NCI-H1694 (cell line): Measurements from ENCODE around the gene FOLR1.
"Not testable (repeated sequence)": the region's sequence is repeated elsewhere in the genome, so short reads cannot be mapped to it uniquely, and the experiment has no call there.

Experiments used
- DNase-seq: peaks from one replicate; lab custom pipeline; 2025; lab: John Stamatoyannopoulos, UW

The FOLR1 gene

GRCh38 chr11:72191961-72192381, at the start of gene FOLR1:
FOLR1 (plus strand) TSS chr11:72192140; CDS start chr11:72192174, 34 bp downstream.
- DNase-seq, result no peak

DNA sequence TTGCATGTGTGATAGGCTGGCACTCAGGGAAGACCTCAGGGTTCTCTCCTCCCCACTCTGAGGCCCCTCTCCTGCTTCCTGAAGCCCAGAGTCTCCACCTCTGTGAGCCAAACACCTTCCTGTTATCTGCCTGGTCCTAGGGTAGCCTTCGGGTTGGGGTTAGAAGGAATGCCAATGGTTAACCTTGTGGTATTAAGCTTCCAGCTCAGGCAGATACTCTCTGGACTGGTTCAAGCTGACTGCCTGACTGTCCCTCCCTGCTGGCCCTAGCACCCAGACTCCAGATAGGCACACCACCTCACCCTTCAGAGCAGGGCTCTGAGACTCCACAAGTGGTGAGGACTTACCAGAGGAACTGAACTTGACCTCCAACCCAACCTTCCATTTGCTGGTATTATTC, 49.4 kb upstream of the FOLR1 start:
- DNase-seq, result not testable (repeated sequence)

- no peak for DNase-seq
Measured at GRCh38 chr11:72144807-72145565, 47.0 kb upstream of the FOLR1 start.

- no peak for DNase-seq
Measured at GRCh38 chr11:72146625-72147024, 45.3 kb upstream of the FOLR1 start.

DNA sequence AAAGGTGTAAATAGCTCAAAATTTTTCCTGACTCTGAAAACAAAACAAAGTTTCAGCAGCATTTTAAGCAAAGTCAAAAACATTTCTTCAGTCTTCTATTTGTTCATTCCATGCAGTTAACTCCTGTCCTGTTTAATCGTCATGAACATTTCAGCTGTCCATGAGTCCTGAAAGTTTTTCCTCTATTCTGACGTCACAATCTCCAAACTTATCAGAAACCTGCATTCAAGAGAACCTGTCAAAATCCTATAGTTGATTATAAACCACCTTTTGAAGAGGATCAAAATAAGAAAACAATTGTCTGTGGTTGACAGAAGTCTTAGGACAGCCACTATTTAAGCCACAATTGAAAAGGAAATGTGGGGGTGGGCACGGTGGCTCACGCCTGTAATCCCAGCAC, 41.1 kb upstream of the FOLR1 start:
- DNase-seq, result no peak

DNA sequence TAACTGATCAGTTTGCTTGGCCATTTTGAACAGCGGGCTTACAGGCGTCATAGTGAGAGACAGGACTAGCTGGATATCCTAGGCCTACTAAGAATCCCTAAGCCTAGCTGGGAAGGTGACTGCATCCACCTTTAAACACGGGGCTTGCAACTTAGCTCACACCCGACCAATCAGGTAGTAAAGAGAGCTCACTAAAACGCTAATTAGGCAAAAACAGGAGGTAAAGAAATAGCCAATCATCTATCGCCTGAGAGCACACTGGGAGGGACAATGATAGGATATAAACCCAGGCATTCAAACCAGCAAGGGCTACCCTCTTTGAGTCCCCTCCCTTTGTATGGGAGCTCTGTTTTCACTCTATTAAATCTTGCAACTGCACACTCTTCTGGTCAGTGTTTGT, 38.1 kb upstream of the FOLR1 start:
- DNase-seq, result not testable (repeated sequence)

GRCh38 chr11:72154816-72155215, 37.1 kb upstream of the FOLR1 start:
- DNase-seq, result no peak

DNA sequence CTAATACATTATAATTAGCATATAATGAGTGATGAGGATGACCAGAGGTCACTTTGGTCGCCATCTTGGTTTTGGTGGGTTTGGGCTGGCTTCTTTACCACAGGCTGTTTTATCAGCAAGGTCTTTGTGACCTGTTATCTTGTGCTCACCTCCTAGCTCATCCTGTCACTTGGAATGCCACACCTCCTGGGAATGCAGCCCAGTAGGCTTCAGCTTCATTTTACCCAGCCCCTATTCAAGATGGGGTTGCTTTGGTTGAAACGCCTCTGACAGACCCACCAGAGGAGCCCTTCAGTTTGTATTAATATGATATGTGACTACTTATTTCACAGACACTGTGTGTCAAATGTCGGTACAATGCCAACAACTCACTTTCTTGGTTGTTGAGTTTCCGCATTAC, 36.2 kb upstream of the FOLR1 start:
- DNase-seq, result no peak

DNA sequence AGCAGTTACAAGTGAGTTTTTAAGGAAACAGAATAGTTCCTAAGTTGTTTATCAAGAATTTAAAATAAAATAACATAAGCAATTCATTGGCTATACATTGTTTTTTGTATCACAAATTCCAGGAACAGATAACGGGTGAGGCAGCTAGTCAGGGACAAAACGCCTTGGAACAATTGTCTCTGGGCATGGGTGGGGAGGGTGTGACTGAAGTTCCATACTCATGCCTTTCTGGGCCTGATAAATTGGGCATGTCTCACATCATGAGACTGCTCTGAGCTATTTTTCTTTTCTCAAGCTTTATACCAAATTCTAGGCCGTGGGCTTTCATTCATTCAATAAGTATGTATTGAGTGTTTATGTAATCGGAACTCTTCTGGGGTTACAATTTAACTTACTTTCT, 34.8 kb upstream of the FOLR1 start:
- DNase-seq, result no peak

GRCh38 chr11:72160319-72160718, 31.6 kb upstream of the FOLR1 start:
- DNase-seq, result no peak

- DNase-seq, result no peak
Measured at GRCh38 chr11:72162891-72163492, 28.9 kb upstream of the FOLR1 start.

GRCh38 chr11:72164187-72164586, 27.8 kb upstream of the FOLR1 start:
- not testable (repeated sequence) for DNase-seq

DNA sequence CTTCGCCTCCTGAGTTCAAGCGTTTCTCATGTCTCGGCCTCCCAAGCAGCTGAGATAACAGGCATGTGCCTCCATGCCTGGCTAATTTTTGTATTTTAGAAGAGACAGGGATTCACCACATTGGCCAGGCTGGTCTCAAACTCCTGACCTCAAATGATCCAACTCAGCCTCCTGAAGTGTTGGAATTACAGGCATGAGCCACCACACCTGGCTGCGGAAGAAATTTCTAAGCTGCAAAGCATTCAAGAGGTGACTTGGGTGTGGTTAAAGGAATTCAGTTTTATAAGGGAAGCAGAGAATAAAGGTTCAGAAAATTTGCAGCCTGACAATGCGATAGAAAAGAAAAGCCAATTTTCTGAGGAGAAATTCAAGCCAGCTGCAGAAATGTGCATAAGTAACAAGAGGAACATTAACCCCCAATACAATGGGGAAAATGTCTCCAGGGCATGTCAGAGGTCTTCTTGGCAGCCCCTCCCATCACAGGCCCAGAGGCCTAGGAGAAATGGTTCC, 22.8 kb upstream of the FOLR1 start:
- DNase-seq, result not testable (repeated sequence)

GRCh38 chr11:72169754-72170153, 22.2 kb upstream of the FOLR1 start:
- DNase-seq, result not testable (repeated sequence)

DNA sequence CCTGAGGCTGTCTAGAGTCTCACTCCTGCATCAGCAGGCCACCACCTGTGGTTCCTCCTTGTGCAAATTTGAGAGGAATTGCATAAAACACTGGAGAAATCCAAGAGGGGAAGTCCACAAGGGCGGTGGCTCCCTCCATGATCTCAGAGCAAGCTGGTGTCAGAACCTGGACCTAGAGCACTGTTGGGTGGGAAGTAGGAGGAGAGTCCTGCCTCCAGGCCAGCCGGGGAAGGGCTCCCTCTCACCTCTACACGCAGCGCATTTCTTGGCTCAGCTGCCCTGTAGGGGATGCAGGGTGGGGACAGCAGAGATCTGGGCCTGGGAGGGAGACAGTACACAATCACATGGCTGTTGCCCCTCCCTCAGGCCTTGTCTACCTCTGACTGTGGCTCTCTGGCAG, 19.9 kb upstream of the FOLR1 start:
- not testable (repeated sequence) for DNase-seq

GRCh38 chr11:72173291-72173690, 18.6 kb upstream of the FOLR1 start:
- DNase-seq, result no peak

DNA sequence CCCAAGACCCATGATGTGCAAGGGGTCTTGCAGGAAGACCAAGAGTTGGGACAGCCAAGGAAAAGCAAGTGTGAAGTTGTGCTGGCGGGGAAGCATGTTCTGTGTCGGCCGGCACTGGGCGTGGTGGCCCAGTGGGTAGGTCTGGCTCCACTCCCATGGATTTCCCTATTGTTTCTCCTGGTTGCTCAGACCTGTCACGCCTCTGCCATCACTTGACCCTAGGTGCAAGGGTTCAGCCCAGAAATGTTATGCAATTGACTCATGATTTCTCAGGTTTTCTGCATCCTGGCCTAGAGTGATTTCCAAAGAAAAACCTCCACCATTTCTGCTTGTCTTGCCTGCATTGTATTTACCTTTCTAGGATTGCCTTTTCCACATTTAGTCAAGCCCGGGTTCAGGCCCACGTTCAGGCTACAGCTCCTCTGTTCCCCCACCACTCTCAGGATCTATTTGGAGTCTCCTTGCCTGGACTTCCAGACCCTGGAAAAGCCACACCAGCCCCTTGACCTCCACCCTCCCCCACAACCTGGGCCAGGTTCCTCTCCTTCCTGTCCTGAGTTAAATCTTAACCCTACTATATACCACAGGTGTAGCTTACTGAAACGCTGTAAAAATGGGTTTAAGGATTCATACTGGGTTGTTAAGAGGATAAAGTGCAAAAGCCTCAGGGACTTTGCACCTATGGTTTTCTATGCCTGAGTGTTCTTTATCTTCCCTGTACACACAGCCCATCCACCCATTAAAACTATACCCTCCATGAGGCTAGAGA, 17.5 kb upstream of the FOLR1 start:
- DNase-seq, result no peak

DNA sequence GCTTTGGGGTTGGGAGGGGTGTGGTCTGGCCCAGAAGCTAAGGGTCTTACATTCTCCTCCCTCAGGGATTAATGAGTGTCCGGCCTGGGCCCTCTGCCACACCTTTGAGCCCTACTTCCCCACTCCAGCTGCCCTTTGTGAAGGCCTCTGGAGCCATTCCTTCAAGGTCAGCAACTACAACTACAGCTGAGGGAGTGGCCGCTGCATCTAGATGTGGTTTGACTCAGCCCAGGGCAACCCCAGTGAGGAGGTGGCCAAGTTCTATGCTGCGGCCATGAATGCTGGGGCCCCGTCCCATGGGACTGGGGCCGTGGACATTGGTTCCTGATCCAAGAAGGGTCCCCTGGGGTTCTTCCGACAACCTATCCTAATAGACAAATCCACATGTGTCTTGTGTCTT, 14.3 kb upstream of the FOLR1 start:
- no peak for DNase-seq

DNA sequence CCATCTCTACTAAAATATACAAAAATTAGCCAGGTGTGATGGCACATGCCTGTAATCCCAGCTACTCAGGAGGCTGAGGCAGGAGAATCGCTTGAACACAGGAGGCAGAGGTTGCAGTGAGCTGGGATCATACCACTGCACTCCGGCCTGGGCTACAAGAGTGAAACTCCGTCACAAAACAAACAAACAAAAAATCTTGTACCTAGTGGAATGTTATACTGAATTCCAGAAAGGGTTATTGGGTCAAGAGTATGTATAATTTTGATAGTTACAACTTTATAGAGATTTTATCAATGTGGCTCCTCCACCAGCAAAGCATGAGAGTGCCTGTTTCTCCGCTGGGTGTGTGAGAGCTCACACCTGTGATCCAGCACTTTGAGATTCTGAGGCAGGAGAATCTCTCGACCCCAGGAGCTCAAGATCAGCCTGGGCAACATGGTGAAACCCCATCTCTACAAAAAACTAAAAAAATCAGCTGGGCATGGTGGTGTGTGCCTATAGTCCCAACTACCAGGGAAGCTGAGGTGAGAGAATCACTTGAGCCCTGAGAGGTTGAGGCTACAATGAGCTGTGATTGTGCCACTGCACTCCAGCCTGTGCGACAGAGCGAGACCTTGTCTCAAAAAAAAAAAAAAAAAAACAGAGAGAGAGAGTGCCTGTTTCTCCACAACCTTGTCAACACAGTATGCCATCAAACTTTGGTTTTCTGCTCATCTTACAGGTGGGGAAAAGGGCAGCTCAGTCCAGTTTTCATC, 12.7 kb upstream of the FOLR1 start:
- no peak for DNase-seq

- no peak for DNase-seq
Measured at GRCh38 chr11:72179804-72180396, 12.0 kb upstream of the FOLR1 start.

DNA sequence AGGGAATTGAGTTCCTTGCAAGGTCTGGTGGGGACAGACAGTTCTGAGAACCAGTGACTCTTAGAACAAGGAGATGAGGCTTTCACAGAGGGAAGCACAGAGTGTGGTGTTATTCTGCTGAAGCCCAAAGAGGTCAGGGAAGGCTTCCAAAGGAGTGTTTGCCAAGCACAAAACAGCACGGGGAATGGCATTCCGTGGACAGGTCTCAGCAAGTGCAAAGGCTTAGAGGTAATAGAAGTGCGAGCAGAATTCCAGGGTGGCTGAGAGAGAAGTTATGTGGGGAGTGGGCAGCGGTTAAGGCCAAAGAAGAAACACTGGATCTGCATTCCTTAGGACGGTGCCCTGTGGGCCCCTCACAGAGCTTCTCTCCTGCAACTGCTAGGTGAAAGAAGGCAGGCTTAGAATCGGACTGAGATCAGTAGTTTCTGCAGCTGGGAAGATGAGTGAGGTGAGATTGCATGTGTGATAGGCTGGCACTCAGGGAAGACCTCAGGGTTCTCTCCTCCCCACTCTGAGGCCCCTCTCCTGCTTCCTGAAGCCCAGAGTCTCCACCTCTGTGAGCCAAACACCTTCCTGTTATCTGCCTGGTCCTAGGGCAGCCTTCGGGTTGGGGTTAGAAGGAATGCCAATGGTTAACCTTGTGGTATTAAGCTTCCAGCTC, 10.9 kb upstream of the FOLR1 start:
- DNase-seq, result not testable (repeated sequence)
